Sigmoid colon (tissue), 7 donors: ENCODE results near the gene CHRNA9. TPM values are rescaled to one million over a fixed set of nuclear protein-coding genes. Genes with fewer than 3 reads are reported as not detected.
"Not testable (repeated sequence)": the region's sequence is repeated elsewhere in the genome, so short reads cannot be mapped to it uniquely, and the experiment has no call there.

Source experiments
- DNase-seq: peaks from one replicate; pipeline ENCODE4 v3.0.0-alpha.2; 2019
- H3K27ac ChIP-seq, 4 donors: fragments of 200-600 bp; sonication (generic); one replicate each; pipeline ENCODE4 v1.5.1; 2016 to 2019; ENCODE audit warnings: mild to moderate bottlenecking in 1 of 4
- H3K27me3 ChIP-seq, 3 donors: fragments of 200-600 bp; sonication (generic); one replicate each; pipeline ENCODE4 v1.5.1; 2019; ENCODE audit warnings: mild to moderate bottlenecking in 1 of 3
- H3K36me3 ChIP-seq, 4 donors: fragments of 200-600 bp; sonication (generic); one replicate each; pipeline ENCODE4 v1.5.1; 2016 to 2019
- H3K4me1 ChIP-seq, 4 donors: fragments of 200-600 bp; sonication (generic); one replicate each; pipeline ENCODE4 v1.5.1; 2017 to 2019
- H3K4me3 ChIP-seq, 4 donors: fragments of 200-600 bp; sonication (generic); one replicate each; pipeline ENCODE4 v1.5.1; 2017 to 2019; ENCODE audit warnings: mild to moderate bottlenecking in 2 of 4, moderate library complexity in 1 of 4
- H3K9me3 ChIP-seq, 4 donors: fragments of 200-600 bp in 3 of 4; sonication (generic) in 3 of 4; one replicate each; pipeline versions ENCODE4 v1.5.1 to v1.6.1; 2013 to 2019
- EP300 ChIP-seq, 4 donors: sonication (generic); formaldehyde crosslinking; IDR thresholded peaks; one replicate each; pipeline ENCODE4 v1.6.1; 2017; ENCODE audit warnings: antibody characterized with exemption in 4 of 4
- POLR2A ChIP-seq, 2 donors: fragments of 450-650 bp; IDR thresholded peaks; one replicate each; pipeline ENCODE4 v1.6.1; 2016; ENCODE audit warnings: antibody characterized with exemption in 2 of 2, mild to moderate bottlenecking in 2 of 2, moderate library complexity in 2 of 2
- POLR2AphosphoS5 ChIP-seq, 4 donors: sonication (generic); formaldehyde crosslinking; IDR thresholded peaks; one replicate each; pipeline ENCODE4 v1.6.1; 2017; ENCODE audit warnings: antibody characterized with exemption in 4 of 4
- WGBS, 2 donors: extraction: QIAGEN DNeasy Blood & Tissue Kit; methylation state at CpG; one replicate each; pipeline ENCODE4 v1.1.7; 2013; 5-methylcytosine and 5-hydroxymethylcytosine counted together
- intact Hi-C: fragments of 100-400 bp; cut with DNase I; formaldehyde crosslinking; loops from one replicate; pipeline ENCODE4 v1.15.1; 2023
- polyA plus RNA-seq, 3 donors: library from polyadenylated mRNA; stranded (reverse); fragments of 200-250 nt; gene quantifications; one replicate each; pipeline ENCODE4 v1.2.3, GENCODE V29; 2013
- total RNA-seq, 4 donors: library from RNA; depleted of rRNA; stranded (reverse); fragments of >200 nt; gene quantifications; one replicate each; pipeline ENCODE4 v1.1.0, GENCODE V29; 2016
- TF ChIP-seq, protein P1 (sequence below), 4 experiments: fragments of 450-650 bp in 3 of 4; fragments of 200-600 bp in 1 of 4; IDR thresholded peaks; one replicate each; pipeline ENCODE4 v1.5.1; 2016 to 2019; ENCODE audit warnings: antibody characterized with exemption in 4 of 4, mild to moderate bottlenecking in 3 of 4, moderate library complexity in 2 of 4
- donor health status: healthy with polysubstance abuse.
- donor health status: Bipolar disorder and iron deficiency.
- donor health status: healthy.

CHRNA9 gene
- total and polyA plus RNA-seq, 7 donors = not detected

DNA sequence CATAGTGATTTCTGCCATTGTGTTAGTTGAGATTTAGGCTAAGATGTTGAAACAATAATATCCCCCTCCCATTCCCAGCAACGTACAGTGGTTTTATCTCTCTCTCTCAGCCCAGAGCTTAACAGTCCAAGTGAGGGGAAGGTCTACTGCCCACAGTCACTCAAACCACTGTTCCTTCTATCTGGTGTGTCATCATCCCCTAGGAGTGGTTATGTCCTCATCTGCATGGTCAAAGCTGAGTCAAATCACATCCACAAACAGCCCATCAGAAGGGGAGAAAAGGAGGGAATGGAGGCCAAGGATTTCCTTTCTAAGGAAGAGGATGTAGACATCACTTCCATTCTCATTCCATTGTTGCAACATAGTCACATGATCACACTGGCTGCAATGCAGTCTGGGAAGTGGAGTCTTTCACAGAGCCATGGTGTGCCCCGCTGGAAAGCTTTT is 42.8 kb upstream of the CHRNA9 start:
- H3K4me3 ChIP-seq = no peak overlapping the region
- no peaks in the 10 kb centered on the region for H3K36me3 ChIP-seq
- no peaks in the 10 kb centered on the region for H3K9me3 ChIP-seq
- no peak for DNase-seq
- TF ChIP-seq EP300 (IDR thresholded peaks at IDR 0.05) (no peak), POLR2A (IDR thresholded peaks at IDR 0.05) (no peak), POLR2AphosphoS5 (IDR thresholded peaks at IDR 0.05) (no peak)
- TF ChIP-seq, protein P1, sequence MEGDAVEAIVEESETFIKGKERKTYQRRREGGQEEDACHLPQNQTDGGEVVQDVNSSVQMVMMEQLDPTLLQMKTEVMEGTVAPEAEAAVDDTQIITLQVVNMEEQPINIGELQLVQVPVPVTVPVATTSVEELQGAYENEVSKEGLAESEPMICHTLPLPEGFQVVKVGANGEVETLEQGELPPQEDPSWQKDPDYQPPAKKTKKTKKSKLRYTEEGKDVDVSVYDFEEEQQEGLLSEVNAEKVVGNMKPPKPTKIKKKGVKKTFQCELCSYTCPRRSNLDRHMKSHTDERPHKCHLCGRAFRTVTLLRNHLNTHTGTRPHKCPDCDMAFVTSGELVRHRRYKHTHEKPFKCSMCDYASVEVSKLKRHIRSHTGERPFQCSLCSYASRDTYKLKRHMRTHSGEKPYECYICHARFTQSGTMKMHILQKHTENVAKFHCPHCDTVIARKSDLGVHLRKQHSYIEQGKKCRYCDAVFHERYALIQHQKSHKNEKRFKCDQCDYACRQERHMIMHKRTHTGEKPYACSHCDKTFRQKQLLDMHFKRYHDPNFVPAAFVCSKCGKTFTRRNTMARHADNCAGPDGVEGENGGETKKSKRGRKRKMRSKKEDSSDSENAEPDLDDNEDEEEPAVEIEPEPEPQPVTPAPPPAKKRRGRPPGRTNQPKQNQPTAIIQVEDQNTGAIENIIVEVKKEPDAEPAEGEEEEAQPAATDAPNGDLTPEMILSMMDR (IDR thresholded peaks at IDR 0.05) = no peak
- WGBS, 2 donors = 93 to 95% methylated on average over 2 of the region's 2 CpGs
- H3K27ac ChIP-seq = no peak overlapping the region
- H3K27me3 ChIP-seq = no peaks in the 10 kb centered on the region
- intact Hi-C loops = no loop called here
- no peaks in the 10 kb centered on the region for H3K4me1 ChIP-seq

DNA sequence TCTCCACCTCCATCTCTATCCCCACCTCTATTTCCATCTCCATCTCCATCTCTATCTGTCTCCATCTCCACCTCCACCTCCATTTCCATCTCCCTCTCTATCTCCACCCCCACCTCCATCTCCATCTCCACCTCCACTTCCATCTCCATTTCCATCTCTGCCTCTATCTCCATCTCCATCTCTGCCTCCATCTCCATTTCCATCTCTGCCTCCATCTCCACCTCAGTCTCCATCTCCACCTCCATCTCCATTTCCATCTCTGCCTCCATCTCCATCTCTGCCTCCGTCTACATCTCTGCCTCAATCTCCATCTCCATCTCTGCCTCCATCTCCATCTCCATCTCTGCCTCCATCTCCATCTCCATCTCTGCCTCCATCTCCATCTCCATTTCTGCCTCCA is 40.8 kb upstream of the CHRNA9 start:
- no peaks in the 10 kb centered on the region for H3K4me1 ChIP-seq
- peak; percentile 6 for DNase-seq
- no peak overlapping the region for H3K27ac ChIP-seq
- intact Hi-C loops = no loop called here
- H3K36me3 ChIP-seq = no peaks in the 10 kb centered on the region
- H3K9me3 ChIP-seq = no peaks in the 10 kb centered on the region
- no peak overlapping the region for H3K4me3 ChIP-seq
- WGBS, 2 donors = 91 to 97% methylated on average over 1 of the region's 1 CpG
- TF ChIP-seq POLR2AphosphoS5 (IDR thresholded peaks at IDR 0.05) (no peak), EP300 (IDR thresholded peaks at IDR 0.05) (no peak), POLR2A (IDR thresholded peaks at IDR 0.05) (no peak)
- TF ChIP-seq, protein P1 (IDR thresholded peaks at IDR 0.05) = no peak
- H3K27me3 ChIP-seq = no peaks in the 10 kb centered on the region

DNA sequence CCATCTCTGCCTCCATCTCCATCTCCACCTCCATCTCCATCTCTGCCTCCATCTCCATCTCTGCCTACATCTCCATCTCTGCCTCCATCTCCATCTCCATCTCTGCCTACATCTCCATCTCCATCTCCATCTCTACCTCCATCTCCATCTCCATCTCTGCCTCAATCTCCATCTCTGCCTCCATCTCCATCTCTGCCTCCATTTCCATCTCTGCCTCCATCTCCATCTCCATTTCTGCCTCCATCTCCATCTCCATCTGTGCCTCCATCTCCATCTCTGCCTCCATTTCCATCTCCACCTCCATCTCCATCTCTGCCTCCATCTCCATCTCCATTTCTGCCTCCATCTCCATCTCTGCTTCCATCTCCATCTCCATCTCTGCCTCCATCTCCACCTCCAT is 40.1 kb upstream of the CHRNA9 start:
- H3K27me3 ChIP-seq, DNase-seq, intact Hi-C loops, H3K27ac ChIP-seq, H3K9me3 ChIP-seq, H3K4me3 ChIP-seq, H3K4me1 ChIP-seq, H3K36me3 ChIP-seq: not testable (repeated sequence)

DNA sequence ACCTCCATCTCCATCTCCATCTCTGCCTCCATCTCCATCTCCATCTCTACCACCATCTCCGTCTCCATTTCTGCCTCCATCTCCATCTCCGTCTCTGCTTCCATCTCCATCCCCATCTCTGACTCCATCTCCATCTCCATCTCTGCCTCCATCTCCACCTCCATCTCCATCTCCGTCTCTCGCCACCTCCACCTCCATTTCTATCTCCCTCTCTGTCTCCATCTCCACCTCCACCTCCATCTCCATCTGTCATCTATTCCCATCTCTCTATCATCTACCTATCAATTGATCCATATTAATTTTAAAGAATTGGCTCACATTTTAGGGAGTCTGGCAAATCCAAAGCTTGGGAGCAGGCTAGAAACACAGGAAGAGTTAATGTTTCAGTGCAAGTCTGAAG is 39.6 kb upstream of the CHRNA9 start:
- Histone ChIP-seq H3K4me1 (no peaks in the 10 kb centered on the region), H3K4me3 (no peak overlapping the region), H3K36me3 (no peaks in the 10 kb centered on the region), H3K27ac (no peak overlapping the region), H3K27me3 (no peaks in the 10 kb centered on the region), H3K9me3 (no peaks in the 10 kb centered on the region)
- TF ChIP-seq, protein P1 (IDR thresholded peaks at IDR 0.05) = no peak
- TF ChIP-seq POLR2AphosphoS5 (IDR thresholded peaks at IDR 0.05) (no peak), EP300 (IDR thresholded peaks at IDR 0.05) (no peak), POLR2A (IDR thresholded peaks at IDR 0.05) (no peak)
- WGBS, 2 donors = 96% methylated on average over 4 of the region's 4 CpGs
- no peak for DNase-seq
- intact Hi-C loops = no loop called here

DNA sequence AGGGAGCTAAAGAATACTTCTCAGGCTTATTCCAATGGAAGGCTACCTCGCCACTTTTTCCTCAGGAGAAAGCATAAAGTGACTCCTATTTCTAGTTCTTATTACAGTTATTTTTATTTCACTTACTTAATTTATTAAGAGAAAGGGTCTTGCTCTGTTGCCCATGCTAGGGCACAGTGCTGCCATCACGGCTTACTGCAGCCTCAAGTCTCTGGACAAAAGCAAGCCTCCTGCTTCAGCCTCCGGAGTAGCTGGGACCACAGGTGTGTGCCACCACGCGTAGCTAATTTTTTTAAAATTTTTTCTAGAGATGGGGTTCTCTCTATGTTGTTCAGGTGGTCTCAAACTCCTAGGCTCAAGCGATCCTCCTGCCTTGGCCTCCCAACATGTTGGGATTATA is 36.0 kb upstream of the CHRNA9 start:
- intact Hi-C loops = no loop called here
- 89 to 98% methylated on average over 6 of the region's 6 CpGs for WGBS, 2 donors

More for the DNA sequence above, 36.0 kb upstream of the CHRNA9 start:
- TF ChIP-seq EP300 (IDR thresholded peaks at IDR 0.05) = no peak
- TF ChIP-seq POLR2AphosphoS5 (IDR thresholded peaks at IDR 0.05) = no peak
- TF ChIP-seq POLR2A (IDR thresholded peaks at IDR 0.05) = no peak
- TF ChIP-seq, protein P1 (IDR thresholded peaks at IDR 0.05) = no peak
- no peaks in the 10 kb centered on the region for H3K4me1 ChIP-seq
- no peaks in the 10 kb centered on the region for H3K9me3 ChIP-seq
- H3K36me3 ChIP-seq = no peaks in the 10 kb centered on the region
- DNase-seq = no peak
- no peak overlapping the region for H3K4me3 ChIP-seq
- no peaks in the 10 kb centered on the region for H3K27me3 ChIP-seq
- no peak overlapping the region for H3K27ac ChIP-seq
